Dermis blood vessel endothelial cell (primary cell): ENCODE results near the gene DLG2. TPM values are rescaled to one million over a fixed set of nuclear protein-coding genes. Genes with fewer than 3 reads are reported as not detected.

Experiments
- DNase-seq: peaks from one replicate; pipeline ENCODE4 v3.0.0; 2010
- total RNA-seq: library from RNA; depleted of rRNA; stranded (reverse); fragments of >200 nt; gene quantifications from 2 replicates; pipeline ENCODE4 v1.2.3, GENCODE V29; 2014

DLG2 gene
- total RNA-seq, 1 donor from 2014 or later: 0.17 TPM

GRCh38 chr11:84241343-84242131, 1385.6 kb downstream of the DLG2 start:
- DNase-seq: no peak

GRCh38 chr11:84240847-84241246, 1386.3 kb downstream of the DLG2 start:
- DNase-seq: no peak

GRCh38 chr11:84236436-84236835, 1390.7 kb downstream of the DLG2 start:
- no peak for DNase-seq

- DNase-seq: no peak
Measured at GRCh38 chr11:84234462-84235202, 1392.5 kb downstream of the DLG2 start.

GRCh38 chr11:84234011-84234410, 1393.1 kb downstream of the DLG2 start:
- no peak for DNase-seq

- DNase-seq: no peak
Measured at GRCh38 chr11:84232511-84232910, 1394.6 kb downstream of the DLG2 start.

GRCh38 chr11:84230402-84230801, 1396.7 kb downstream of the DLG2 start:
- DNase-seq: no peak

GRCh38 chr11:84227970-84228665, 1399.0 kb downstream of the DLG2 start:
- DNase-seq: no peak

- no peak for DNase-seq
Measured at GRCh38 chr11:84224042-84224441, 1403.1 kb downstream of the DLG2 start.

GRCh38 chr11:84218318-84218717, 1408.8 kb downstream of the DLG2 start:
- DNase-seq: no peak

- DNase-seq: no peak
Measured at GRCh38 chr11:84215672-84216071, 1411.5 kb downstream of the DLG2 start.

- no peak for DNase-seq
Measured at GRCh38 chr11:84214557-84214956, 1412.6 kb downstream of the DLG2 start.

- no peak for DNase-seq
Measured at GRCh38 chr11:84212468-84213390, 1414.4 kb downstream of the DLG2 start.

GRCh38 chr11:84211896-84212295, 1415.2 kb downstream of the DLG2 start:
- DNase-seq: no peak

- no peak for DNase-seq
Measured at GRCh38 chr11:84194696-84195095, 1432.4 kb downstream of the DLG2 start.

- no peak for DNase-seq
Measured at GRCh38 chr11:84193706-84194105, 1433.4 kb downstream of the DLG2 start.

GRCh38 chr11:84188521-84188920, 1438.6 kb downstream of the DLG2 start:
- DNase-seq: no peak

GRCh38 chr11:84173078-84173477, 1454.1 kb downstream of the DLG2 start:
- DNase-seq: no peak

GRCh38 chr11:84165139-84165538, 1462.0 kb downstream of the DLG2 start:
- no peak for DNase-seq

GRCh38 chr11:84164728-84165127, 1462.4 kb downstream of the DLG2 start:
- no peak for DNase-seq

GRCh38 chr11:84163116-84163515, 1464.0 kb downstream of the DLG2 start:
- DNase-seq: no peak

- DNase-seq: no peak
Measured at GRCh38 chr11:84157639-84158038, 1469.5 kb downstream of the DLG2 start.
